HG03103 (cell line): ENCODE data around the gene ITGAL.
"Not testable (repeated sequence)": the region's sequence is repeated elsewhere in the genome, so short reads cannot be mapped to it uniquely, and the experiment has no call there.

Experiments
- ATAC-seq: cut with Tn5 transposase; IDR thresholded peaks from one replicate; pipeline ENCODE4 v1.9.1; 2021; ENCODE audit warnings: low read depth; ENCODE audit not compliant: unreplicated experiment

Gene ITGAL

GRCh38 chr16:30457256-30457655 is 15.3 kb upstream of the ITGAL start:
- no peak for ATAC-seq

GRCh38 chr16:30457743-30458560 is 14.6 kb upstream of the ITGAL start:
- no peak for ATAC-seq

- ATAC-seq = peak; percentile 79
These were observed 13.8 kb upstream of the ITGAL start for GRCh38 chr16:30458561-30459394.

- no peak for ATAC-seq
These were observed 13.1 kb upstream of the ITGAL start for GRCh38 chr16:30459456-30459855.

- ATAC-seq = not testable (repeated sequence)
These were observed 11.1 kb upstream of the ITGAL start for GRCh38 chr16:30461426-30461825.

GRCh38 chr16:30464078-30464477 is 8.5 kb upstream of the ITGAL start:
- no peak for ATAC-seq

- ATAC-seq = no peak
These were observed 2.4 kb upstream of the ITGAL start for GRCh38 chr16:30470170-30470512.

GRCh38 chr16:30470632-30470995 is 1.9 kb upstream of the ITGAL start:
- ATAC-seq = no peak

GRCh38 chr16:30473231-30474073 is 910 bp downstream of the ITGAL start:
- ATAC-seq = no peak

GRCh38 chr16:30474074-30474452 is 1.5 kb downstream of the ITGAL start:
- no peak for ATAC-seq

- ATAC-seq = no peak
These were observed 2.1 kb downstream of the ITGAL start for GRCh38 chr16:30474684-30475083.

- no peak for ATAC-seq
These were observed 4.4 kb downstream of the ITGAL start for GRCh38 chr16:30476991-30477390.

GRCh38 chr16:30477773-30478172 is 5.2 kb downstream of the ITGAL start:
- not testable (repeated sequence) for ATAC-seq

GRCh38 chr16:30478766-30479478 is 6.4 kb downstream of the ITGAL start:
- ATAC-seq = no peak

- ATAC-seq = no peak
These were observed 8.8 kb downstream of the ITGAL start for GRCh38 chr16:30481381-30481780.

- no peak for ATAC-seq
These were observed 9.8 kb downstream of the ITGAL start for GRCh38 chr16:30482366-30482765.

- ATAC-seq = no peak
These were observed 12.3 kb downstream of the ITGAL start for GRCh38 chr16:30484887-30485286.

- no peak for ATAC-seq
These were observed 13.4 kb downstream of the ITGAL start for GRCh38 chr16:30485818-30486436.

- no peak for ATAC-seq
These were observed 16.4 kb downstream of the ITGAL start for GRCh38 chr16:30488764-30489605.
